Measurements from ENCODE around the gene TMX2. TPM values are rescaled to one million over a fixed set of nuclear protein-coding genes. Genes with fewer than 3 reads are reported as not detected.

The TMX2 gene
- total and polyA plus RNA-seq, 4 donors = 40.6 to 50.8 (median 45.9) TPM

GRCh38 chr11:57777969-57778317 is 65.5 kb downstream of the TMX2 start:
- Histone ChIP-seq H3K9me3 (ENCODE audit: control insufficient read depth, low read length) (no peaks in the 10 kb centered on the region), H3K4me1 (ENCODE audit: control insufficient read depth in 1 of 2, insufficient read depth in 2 of 2, low read length in 2 of 2) (peaks cover 16 to 32% of the 10 kb centered on the region in 2 donors), H3K27me3 (ENCODE audit: control insufficient read depth in 1 of 2, insufficient read depth in 2 of 2, low read length in 1 of 2) (no peaks in the 10 kb centered on the region), H3K4me3 (ENCODE audit: low read length in 2 of 2) (peak overlapping the region; percentile 12 to 43), H3K27ac (ENCODE audit: low read depth in 1 of 2, low read length in 2 of 2) (peak overlapping the region; percentile 91 to 99), H3K36me3 (ENCODE audit: control insufficient read depth in 1 of 2, insufficient read depth in 2 of 2, low read length in 1 of 2) (no peaks in the 10 kb centered on the region)
- no peak for ATAC-seq (ENCODE audit: low FRiP score)
- intact Hi-C loops (cut with DNase I) = no loop called here
- WGBS, 2 donors = 14 to 20% methylated on average over 3 of the region's 3 CpGs
- no peak for DNase-seq

GRCh38 chr11:57778318-57779037 is 66.1 kb downstream of the TMX2 start:
- H3K4me3 ChIP-seq (ENCODE audit: low read length in 2 of 2) = peak overlapping the region; percentile 12 to 43
- peak overlapping the region; percentile 91 to 99 for H3K27ac ChIP-seq (ENCODE audit: low read depth in 1 of 2, low read length in 2 of 2)
- no peaks in the 10 kb centered on the region for H3K36me3 ChIP-seq (ENCODE audit: control insufficient read depth in 1 of 2, insufficient read depth in 2 of 2, low read length in 1 of 2)
- peaks cover 16 to 32% of the 10 kb centered on the region in 2 donors for H3K4me1 ChIP-seq (ENCODE audit: control insufficient read depth in 1 of 2, insufficient read depth in 2 of 2, low read length in 2 of 2)
- intact Hi-C loops (cut with DNase I) = no loop called here
- DNase-seq (peak; percentile 90 to 91), ATAC-seq (ENCODE audit: low FRiP score) (peak; percentile 88)
- WGBS, 2 donors = 1% methylated on average over 6 of the region's 6 CpGs
- no peaks in the 10 kb centered on the region for H3K27me3 ChIP-seq (ENCODE audit: control insufficient read depth in 1 of 2, insufficient read depth in 2 of 2, low read length in 1 of 2)
- H3K9me3 ChIP-seq (ENCODE audit: control insufficient read depth, low read length) = no peaks in the 10 kb centered on the region

GRCh38 chr11:57779276-57779675 is 66.9 kb downstream of the TMX2 start:
- Histone ChIP-seq H3K4me3 (ENCODE audit: low read length in 2 of 2) (no peak overlapping the region), H3K27me3 (ENCODE audit: control insufficient read depth in 1 of 2, insufficient read depth in 2 of 2, low read length in 1 of 2) (no peaks in the 10 kb centered on the region), H3K9me3 (ENCODE audit: control insufficient read depth, low read length) (no peaks in the 10 kb centered on the region), H3K36me3 (ENCODE audit: control insufficient read depth in 1 of 2, insufficient read depth in 2 of 2, low read length in 1 of 2) (no peaks in the 10 kb centered on the region), H3K27ac (ENCODE audit: low read depth in 1 of 2, low read length in 2 of 2) (peak overlapping the region in 1 of 2 donors; percentile 58), H3K4me1 (ENCODE audit: control insufficient read depth in 1 of 2, insufficient read depth in 2 of 2, low read length in 2 of 2) (peaks cover 16 to 28% of the 10 kb centered on the region in 2 donors)
- no peak for DNase-seq
- intact Hi-C loops (cut with DNase I) = no loop called here
- ATAC-seq (ENCODE audit: low FRiP score) = no peak
- WGBS, 2 donors = 8 to 9% methylated on average over 1 of the region's 1 CpG

- intact Hi-C loops (cut with DNase I) = no loop called here
- DNase-seq (no peak), ATAC-seq (ENCODE audit: low FRiP score) (no peak)
- no peaks in the 10 kb centered on the region for H3K36me3 ChIP-seq (ENCODE audit: control insufficient read depth in 1 of 2, insufficient read depth in 2 of 2, low read length in 1 of 2)
- H3K27ac ChIP-seq (ENCODE audit: low read depth in 1 of 2, low read length in 2 of 2) = peak overlapping the region in 1 of 2 donors; percentile 68
- H3K4me3 ChIP-seq (ENCODE audit: low read length in 2 of 2) = no peak overlapping the region
- no peaks in the 10 kb centered on the region for H3K9me3 ChIP-seq (ENCODE audit: control insufficient read depth, low read length)
- no peaks in the 10 kb centered on the region for H3K27me3 ChIP-seq (ENCODE audit: control insufficient read depth in 1 of 2, insufficient read depth in 2 of 2, low read length in 1 of 2)
- WGBS, 2 donors = 56 to 63% methylated on average over 3 of the region's 3 CpGs
- H3K4me1 ChIP-seq (ENCODE audit: control insufficient read depth in 1 of 2, insufficient read depth in 2 of 2, low read length in 2 of 2) = peaks cover 12 to 14% of the 10 kb centered on the region in 2 donors
Measured at GRCh38 chr11:57781529-57781943, 69.1 kb downstream of the TMX2 start.

- H3K4me1 ChIP-seq (ENCODE audit: control insufficient read depth in 1 of 2, insufficient read depth in 2 of 2, low read length in 2 of 2) = peaks cover 1 to 5% of the 10 kb centered on the region in 2 donors
- no peaks in the 10 kb centered on the region for H3K36me3 ChIP-seq (ENCODE audit: control insufficient read depth in 1 of 2, insufficient read depth in 2 of 2, low read length in 1 of 2)
- DNase-seq (no peak), ATAC-seq (ENCODE audit: low FRiP score) (no peak)
- intact Hi-C loops (cut with DNase I) = no loop called here
- H3K27ac ChIP-seq (ENCODE audit: low read depth in 1 of 2, low read length in 2 of 2) = no peak overlapping the region
- WGBS, 2 donors = 77 to 78% methylated on average over 2 of the region's 2 CpGs
- H3K27me3 ChIP-seq (ENCODE audit: control insufficient read depth in 1 of 2, insufficient read depth in 2 of 2, low read length in 1 of 2) = no peaks in the 10 kb centered on the region
- no peaks in the 10 kb centered on the region for H3K9me3 ChIP-seq (ENCODE audit: control insufficient read depth, low read length)
- no peak overlapping the region for H3K4me3 ChIP-seq (ENCODE audit: low read length in 2 of 2)
Measured at GRCh38 chr11:57785072-57785471, 72.7 kb downstream of the TMX2 start.

GRCh38 chr11:57786436-57786835 is 74.0 kb downstream of the TMX2 start:
- H3K4me3 ChIP-seq (ENCODE audit: low read length in 2 of 2) = no peak overlapping the region
- WGBS, 2 donors = 39 to 48% methylated on average over 4 of the region's 4 CpGs
- no peak overlapping the region for H3K27ac ChIP-seq (ENCODE audit: low read depth in 1 of 2, low read length in 2 of 2)
- DNase-seq = no peak
- intact Hi-C loops (cut with DNase I) = no loop called here
- ATAC-seq (ENCODE audit: low FRiP score) = no peak
- no peaks in the 10 kb centered on the region for H3K27me3 ChIP-seq (ENCODE audit: control insufficient read depth in 1 of 2, insufficient read depth in 2 of 2, low read length in 1 of 2)
- no peaks in the 10 kb centered on the region for H3K9me3 ChIP-seq (ENCODE audit: control insufficient read depth, low read length)
- H3K36me3 ChIP-seq (ENCODE audit: control insufficient read depth in 1 of 2, insufficient read depth in 2 of 2, low read length in 1 of 2) = no peaks in the 10 kb centered on the region
- peaks cover 1 to 5% of the 10 kb centered on the region in 2 donors for H3K4me1 ChIP-seq (ENCODE audit: control insufficient read depth in 1 of 2, insufficient read depth in 2 of 2, low read length in 2 of 2)

GRCh38 chr11:57787006-57787604 is 74.7 kb downstream of the TMX2 start:
- intact Hi-C loops (cut with DNase I) = no loop called here
- DNase-seq (no peak), ATAC-seq (ENCODE audit: low FRiP score) (no peak)
- Histone ChIP-seq H3K36me3 (ENCODE audit: control insufficient read depth in 1 of 2, insufficient read depth in 2 of 2, low read length in 1 of 2) (no peaks in the 10 kb centered on the region), H3K4me3 (ENCODE audit: low read length in 2 of 2) (no peak overlapping the region), H3K9me3 (ENCODE audit: control insufficient read depth, low read length) (no peaks in the 10 kb centered on the region), H3K27ac (ENCODE audit: low read depth in 1 of 2, low read length in 2 of 2) (no peak overlapping the region), H3K27me3 (ENCODE audit: control insufficient read depth in 1 of 2, insufficient read depth in 2 of 2, low read length in 1 of 2) (no peaks in the 10 kb centered on the region), H3K4me1 (ENCODE audit: control insufficient read depth in 1 of 2, insufficient read depth in 2 of 2, low read length in 2 of 2) (peaks cover 1 to 5% of the 10 kb centered on the region in 2 donors)
- 70 to 80% methylated on average over 4 of the region's 4 CpGs for WGBS, 2 donors

- no peaks in the 10 kb centered on the region for H3K9me3 ChIP-seq (ENCODE audit: control insufficient read depth, low read length)
- H3K36me3 ChIP-seq (ENCODE audit: control insufficient read depth in 1 of 2, insufficient read depth in 2 of 2, low read length in 1 of 2) = no peaks in the 10 kb centered on the region
- WGBS, 2 donors = 60 to 63% methylated on average over 6 of the region's 6 CpGs
- ATAC-seq (ENCODE audit: low FRiP score) (no peak), DNase-seq (peak in 1 of 2 donors; percentile 76)
- no peak overlapping the region for H3K27ac ChIP-seq (ENCODE audit: low read depth in 1 of 2, low read length in 2 of 2)
- intact Hi-C loops (cut with DNase I) = no loop called here
- H3K27me3 ChIP-seq (ENCODE audit: control insufficient read depth in 1 of 2, insufficient read depth in 2 of 2, low read length in 1 of 2) = no peaks in the 10 kb centered on the region
- H3K4me1 ChIP-seq (ENCODE audit: control insufficient read depth in 1 of 2, insufficient read depth in 2 of 2, low read length in 2 of 2) = peaks cover 1 to 5% of the 10 kb centered on the region in 2 donors
- H3K4me3 ChIP-seq (ENCODE audit: low read length in 2 of 2) = no peak overlapping the region
Measured at GRCh38 chr11:57787920-57788702, 75.7 kb downstream of the TMX2 start.
